CD8-positive, alpha-beta memory T cell (primary cell): ENCODE data around the gene IGFL2. TPM values are rescaled to one million over a fixed set of nuclear protein-coding genes. Genes with fewer than 3 reads are reported as not detected.
"Not testable (repeated sequence)": the region's sequence is repeated elsewhere in the genome, so short reads cannot be mapped to it uniquely, and the experiment has no call there.

Source experiments
- CTCF ChIA-PET: fragments of 350-600 bp; sonication (Branson Sonifier 250); formaldehyde crosslinking; loops from one replicate; lab custom pipeline; 2021; ENCODE audit warnings: antibody characterized with exemption; lab: Charles Lee
- POLR2A ChIA-PET: fragments of 350-600 bp; sonication (Branson Sonifier 250); formaldehyde crosslinking; loops from one replicate; lab custom pipeline; 2021; ENCODE audit warnings: antibody characterized with exemption; lab: Charles Lee
- DNase-seq, 5 donors: peaks; one replicate each; pipeline versions ENCODE4 v3.0.0 to v3.0.0-alpha.2; 2020 to 2022; ENCODE audit warnings: mixed read lengths in 1 of 5
- H3K27ac ChIP-seq: one replicate; pipeline ENCODE4 v1.7.0; 2013; ENCODE audit warnings: low read depth, mild to moderate bottlenecking, low read length, moderate library complexity
- H3K27me3 ChIP-seq: 2 replicates; pipeline ENCODE4 v1.7.0; 2013; ENCODE audit warnings: low read length, mild to moderate bottlenecking; ENCODE audit not compliant: insufficient read depth, poor library complexity, severe bottlenecking
- H3K36me3 ChIP-seq: 2 replicates; pipeline ENCODE4 v1.7.0; 2013; ENCODE audit warnings: mild to moderate bottlenecking, low read length, moderate library complexity; ENCODE audit not compliant: insufficient read depth
- H3K4me1 ChIP-seq: 2 replicates; pipeline ENCODE4 v1.7.0; 2013; ENCODE audit warnings: mild to moderate bottlenecking, low read length, moderate library complexity; ENCODE audit not compliant: insufficient read depth
- H3K4me3 ChIP-seq: 2 replicates; pipeline ENCODE4 v1.7.0; 2013; ENCODE audit warnings: mild to moderate bottlenecking, low read length
- H3K9me3 ChIP-seq: 2 replicates; pipeline ENCODE4 v1.7.0; 2013; ENCODE audit warnings: mild to moderate bottlenecking, low read length
- H3K27ac Mint-ChIP-seq, 8 donors: one replicate each; pipeline ENCODE4 v1.8.0; 2020 to 2021; ENCODE audit warnings: mixed read lengths in 8 of 8, mild to moderate bottlenecking in 6 of 8, inconsistent platforms in 3 of 8, moderate library complexity in 3 of 8
- H3K27me3 Mint-ChIP-seq, 2 donors: one replicate each; pipeline ENCODE4 v1.8.0; 2020 to 2021; ENCODE audit warnings: mixed read lengths in 2 of 2, mild to moderate bottlenecking in 1 of 2, moderate library complexity in 1 of 2
- H3K36me3 Mint-ChIP-seq, 3 donors: one replicate each; pipeline ENCODE4 v1.8.0; 2020 to 2021; ENCODE audit warnings: mixed read lengths in 3 of 3, inconsistent platforms in 1 of 3, mild to moderate bottlenecking in 1 of 3
- H3K4me1 Mint-ChIP-seq, 3 donors: one replicate each; pipeline ENCODE4 v1.8.0; 2020 to 2021; ENCODE audit warnings: mixed read lengths in 3 of 3, inconsistent platforms in 1 of 3, mild to moderate bottlenecking in 1 of 3
- H3K4me3 Mint-ChIP-seq, 7 donors: one replicate each; pipeline ENCODE4 v1.8.0; 2020 to 2021; ENCODE audit warnings: mixed read lengths in 7 of 7, mild to moderate bottlenecking in 6 of 7, moderate library complexity in 4 of 7, inconsistent platforms in 2 of 7
- H3K9me3 Mint-ChIP-seq, 5 donors: one replicate each; pipeline ENCODE4 v1.8.0; 2020 to 2022; ENCODE audit warnings: mixed read lengths in 5 of 5, mild to moderate bottlenecking in 3 of 5, moderate library complexity in 2 of 5, inconsistent platforms in 1 of 5
- polyA plus RNA-seq: library from polyadenylated mRNA; unstranded; fragments of 300-500 nt; fragmentation: Illumina TruSeq; gene quantifications from one replicate; pipeline ENCODE4 v1.2.3, GENCODE V29; 2021
- total RNA-seq, 2 experiments: library from RNA; stranded (reverse); gene quantifications; one replicate each; pipeline ENCODE4 v1.2.3, GENCODE V29; 2021

IGFL2 gene
- total RNA-seq (not detected), polyA plus RNA-seq (not detected)

DNA sequence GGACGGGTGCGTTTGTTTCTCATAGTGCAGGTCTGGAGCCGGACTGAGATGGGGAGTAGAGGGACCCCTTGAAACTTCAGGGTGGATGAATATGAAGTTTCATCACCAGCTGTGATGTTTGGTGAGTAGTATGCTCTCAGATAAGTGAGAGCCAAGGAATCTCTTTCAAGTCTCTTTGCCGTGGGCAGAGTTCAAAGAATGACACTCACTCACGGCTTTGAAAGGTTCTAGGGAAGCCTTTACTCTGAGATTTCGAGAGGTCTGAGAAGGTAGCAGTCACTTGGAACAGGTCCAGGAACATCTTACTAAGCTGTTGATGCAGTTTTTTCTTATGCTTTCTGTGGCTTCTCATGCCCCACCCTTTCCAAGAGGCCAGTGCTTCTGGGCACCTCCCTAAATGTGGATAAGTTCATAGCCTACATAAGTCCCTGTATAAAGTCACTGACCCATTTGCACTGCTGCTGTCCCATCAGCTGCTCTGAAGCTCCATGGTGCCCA, at the start of gene IGFL2:
TSS of gene IGFL2 (plus strand) at position 448 of the 498 bp plus-strand sequence. CDS start at position 489, 41 bp downstream.
- Histone ChIP-seq H3K27me3 (peaks cover under 1% of the 10 kb centered on the region), H3K4me1 (no peaks in the 10 kb centered on the region), H3K9me3 (no peaks in the 10 kb centered on the region), H3K4me3 (no peak within 1 kb of the TSS), H3K36me3 (no peaks in the 10 kb centered on the region), H3K27ac (no peak within 1 kb of the TSS)
- CTCF ChIA-PET = no interaction called here
- Mint-ChIP-seq H3K36me3 (no peaks in the 10 kb centered on the region), H3K9me3 (no peaks in the 10 kb centered on the region), H3K4me3 (no peak within 1 kb of the TSS), H3K4me1 (no peaks in the 10 kb centered on the region), H3K27me3 (peaks cover 25 to 58% of the 10 kb centered on the region in 2 donors), H3K27ac (no peak within 1 kb of the TSS)
- POLR2A ChIA-PET = no interaction called here
- no peak for DNase-seq

GRCh38 chr19:46100344-46100743, 47.7 kb upstream of the IGFL2 start:
- ChIA-PET POLR2A (no interaction called here), CTCF (interaction anchor here (0.6 kb wide), 1 partner anchor 180 kb away, joined by 4 read pairs; no protein-coding TSS in a partner anchor)
- Mint-ChIP-seq H3K9me3 (peaks cover 14 to 32% (median 22%) of the 10 kb centered on the region in 5 donors), H3K27me3 (peaks cover 39 to 50% of the 10 kb centered on the region in 2 donors), H3K36me3 (peaks cover 0 to 3% (median 0%) of the 10 kb centered on the region in 3 donors), H3K4me3 (no peak overlapping the region), H3K27ac (no peak overlapping the region), H3K4me1 (no peaks in the 10 kb centered on the region)
- Histone ChIP-seq H3K27ac (no peak overlapping the region), H3K4me3 (no peak overlapping the region), H3K36me3 (no peaks in the 10 kb centered on the region), H3K9me3 (peaks cover 4% of the 10 kb centered on the region), H3K4me1 (no peaks in the 10 kb centered on the region), H3K27me3 (peaks cover 8% of the 10 kb centered on the region)
- no peak for DNase-seq

DNA sequence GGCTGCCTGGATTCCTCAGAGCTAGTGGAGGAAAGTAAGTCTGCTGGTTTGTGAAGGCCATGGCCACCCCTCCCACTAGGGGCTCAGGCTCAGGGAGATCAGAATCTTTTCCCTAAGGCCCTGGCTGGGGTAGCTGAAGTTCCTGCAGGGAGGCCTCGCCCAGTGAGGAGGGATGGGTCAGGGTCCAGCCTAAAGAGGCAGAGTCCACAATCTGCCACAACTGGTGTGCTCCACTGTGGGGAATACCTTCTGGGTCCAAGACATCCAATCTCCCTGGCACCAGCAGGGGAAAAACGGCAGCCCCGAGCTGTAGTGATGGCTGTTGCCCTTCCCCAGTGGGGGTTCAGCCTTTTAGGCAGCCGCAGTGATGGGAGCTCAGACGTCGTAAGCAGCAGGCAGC, 46.7 kb upstream of the IGFL2 start:
- ChIA-PET CTCF (no interaction called here), POLR2A (no interaction called here)
- no peak for DNase-seq
- Histone ChIP-seq H3K36me3 (no peaks in the 10 kb centered on the region), H3K27me3 (peaks cover 8% of the 10 kb centered on the region), H3K4me3 (no peak overlapping the region), H3K9me3 (peaks cover 4% of the 10 kb centered on the region), H3K4me1 (no peaks in the 10 kb centered on the region), H3K27ac (no peak overlapping the region)
- Mint-ChIP-seq H3K27ac (no peak overlapping the region), H3K9me3 (peaks cover 14 to 30% (median 22%) of the 10 kb centered on the region in 5 donors), H3K27me3 (peaks cover 34 to 44% of the 10 kb centered on the region in 2 donors), H3K4me1 (no peaks in the 10 kb centered on the region), H3K36me3 (peaks cover 0 to 3% (median 0%) of the 10 kb centered on the region in 3 donors), H3K4me3 (no peak overlapping the region)

DNA sequence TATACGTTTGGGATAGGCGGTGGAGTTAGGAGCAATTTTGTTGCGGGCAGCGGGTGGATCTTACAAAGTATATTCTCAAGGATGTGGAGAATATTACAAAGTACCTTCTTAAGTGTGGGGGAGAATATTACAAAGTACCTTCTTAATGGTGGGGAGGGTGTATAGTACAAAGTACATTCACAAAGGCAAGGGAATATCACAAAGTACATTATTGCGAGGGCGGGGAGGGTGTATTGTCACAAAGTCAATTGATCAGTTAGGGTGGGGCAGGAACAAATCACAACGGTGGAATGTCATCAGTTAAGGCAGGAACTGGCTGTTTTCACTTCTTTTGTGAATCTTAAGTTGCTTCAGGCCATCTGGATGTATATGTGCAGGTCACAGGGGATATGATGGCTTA, 45.7 kb upstream of the IGFL2 start:
- DNase-seq, CTCF ChIA-PET, H3K4me3 ChIP-seq, H3K27ac Mint-ChIP-seq, H3K27ac ChIP-seq, POLR2A ChIA-PET, H3K9me3 ChIP-seq, H3K4me3 Mint-ChIP-seq, H3K27me3 ChIP-seq, H3K36me3 Mint-ChIP-seq, H3K36me3 ChIP-seq, H3K4me1 Mint-ChIP-seq, H3K4me1 ChIP-seq: not testable (repeated sequence)
- peaks cover 26 to 34% of the 10 kb centered on the region in 2 donors for H3K27me3 Mint-ChIP-seq
- peaks cover 9 to 20% (median 16%) of the 10 kb centered on the region in 5 donors for H3K9me3 Mint-ChIP-seq

GRCh38 chr19:46107371-46107770, 40.7 kb upstream of the IGFL2 start:
- H3K27ac Mint-ChIP-seq = no peak overlapping the region
- peaks cover 8 to 16% of the 10 kb centered on the region in 2 donors for H3K27me3 Mint-ChIP-seq
- DNase-seq = no peak
- POLR2A ChIA-PET = no interaction called here
- H3K9me3 Mint-ChIP-seq = peaks cover 0 to 4% (median 2%) of the 10 kb centered on the region in 5 donors
- Histone ChIP-seq H3K27ac (no peak overlapping the region), H3K4me3 (no peak overlapping the region), H3K36me3 (no peaks in the 10 kb centered on the region), H3K9me3 (no peaks in the 10 kb centered on the region), H3K27me3 (no peaks in the 10 kb centered on the region), H3K4me1 (no peaks in the 10 kb centered on the region)
- no peaks in the 10 kb centered on the region for H3K4me1 Mint-ChIP-seq
- H3K36me3 Mint-ChIP-seq = no peaks in the 10 kb centered on the region
- H3K4me3 Mint-ChIP-seq = no peak overlapping the region
- CTCF ChIA-PET = no interaction called here

DNA sequence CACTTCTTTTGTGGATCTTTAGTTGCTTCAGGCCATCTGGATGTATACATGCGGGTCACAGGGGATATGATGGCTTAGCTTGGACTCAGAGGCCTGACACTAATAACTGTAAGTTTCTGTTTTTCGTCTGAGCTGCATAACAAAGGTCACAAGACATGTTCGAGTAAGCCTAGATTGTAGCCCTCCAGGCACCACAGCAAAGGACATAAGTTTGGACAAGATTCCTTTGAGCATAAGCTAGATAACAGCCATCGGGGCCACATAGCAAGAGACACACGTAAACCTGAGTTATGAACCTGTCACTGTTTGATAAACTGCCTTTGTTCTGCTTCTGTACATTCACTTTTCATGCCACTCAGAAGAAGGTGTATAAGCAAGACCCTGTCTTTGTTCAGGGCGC, 38.2 kb upstream of the IGFL2 start:
- no peak overlapping the region for H3K4me3 ChIP-seq
- peaks cover 0 to 4% (median 2%) of the 10 kb centered on the region in 5 donors for H3K9me3 Mint-ChIP-seq
- ChIA-PET CTCF (no interaction called here), POLR2A (no interaction called here)
- H3K27ac ChIP-seq = no peak overlapping the region
- no peak overlapping the region for H3K27ac Mint-ChIP-seq
- H3K9me3 ChIP-seq = no peaks in the 10 kb centered on the region
- no peaks in the 10 kb centered on the region for H3K36me3 Mint-ChIP-seq
- no peaks in the 10 kb centered on the region for H3K4me1 Mint-ChIP-seq
- H3K4me1 ChIP-seq = no peaks in the 10 kb centered on the region
- H3K36me3 ChIP-seq = no peaks in the 10 kb centered on the region
- H3K4me3 Mint-ChIP-seq = no peak overlapping the region
- no peak for DNase-seq
- peaks cover 18 to 40% of the 10 kb centered on the region in 2 donors for H3K27me3 Mint-ChIP-seq
- H3K27me3 ChIP-seq = no peaks in the 10 kb centered on the region

DNA sequence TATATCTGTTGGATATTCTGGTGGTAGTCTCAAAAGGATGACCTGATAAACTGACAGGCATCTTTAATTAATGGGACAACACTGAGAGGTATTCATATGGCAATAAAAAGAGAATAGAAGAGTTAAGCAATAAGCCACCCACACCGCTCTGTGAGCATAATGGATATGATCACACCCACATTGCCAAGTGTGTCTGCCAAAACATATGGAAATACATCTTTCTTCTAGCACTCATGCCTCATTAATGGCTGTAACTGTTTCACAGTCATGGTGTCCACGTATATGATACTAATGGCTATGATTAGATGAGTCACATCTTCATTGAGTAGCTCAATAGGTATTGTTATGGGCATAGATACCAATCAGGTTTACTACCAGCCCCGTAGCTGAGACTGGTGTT, 36.7 kb upstream of the IGFL2 start:
- Histone ChIP-seq H3K27me3 (peaks cover 4% of the 10 kb centered on the region), H3K36me3 (no peaks in the 10 kb centered on the region), H3K4me3 (no peak overlapping the region), H3K4me1 (no peaks in the 10 kb centered on the region), H3K27ac (no peak overlapping the region), H3K9me3 (no peaks in the 10 kb centered on the region)
- H3K4me1 Mint-ChIP-seq = no peaks in the 10 kb centered on the region
- no peak overlapping the region for H3K27ac Mint-ChIP-seq
- DNase-seq = no peak
- peaks cover 21 to 53% of the 10 kb centered on the region in 2 donors for H3K27me3 Mint-ChIP-seq
- POLR2A ChIA-PET = no interaction called here
- CTCF ChIA-PET = no interaction called here
- H3K9me3 Mint-ChIP-seq = peaks cover 0 to 4% (median 2%) of the 10 kb centered on the region in 5 donors
- H3K36me3 Mint-ChIP-seq = no peaks in the 10 kb centered on the region
- H3K4me3 Mint-ChIP-seq = no peak overlapping the region

DNA sequence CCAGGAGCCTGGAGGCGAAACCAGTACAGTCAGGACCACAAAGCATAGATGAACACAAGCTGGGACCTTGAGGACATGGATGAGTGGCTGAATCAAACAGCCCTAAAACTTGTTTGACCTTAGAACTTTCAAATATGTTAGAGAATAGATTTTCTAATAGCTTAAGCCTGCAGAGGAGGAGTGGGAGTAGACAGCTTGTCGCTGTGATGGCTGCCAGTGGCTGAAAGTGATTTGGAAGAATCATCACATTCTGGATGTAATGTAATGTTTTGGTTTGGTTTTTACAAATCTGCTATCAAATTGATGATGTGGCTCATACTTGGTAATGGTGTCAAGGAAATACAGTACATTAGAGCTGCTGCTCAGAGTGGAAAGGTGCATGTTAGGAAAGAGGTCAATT, 35.5 kb upstream of the IGFL2 start:
- Mint-ChIP-seq H3K4me1 (no peaks in the 10 kb centered on the region), H3K27me3 (peaks cover 21 to 56% of the 10 kb centered on the region in 2 donors), H3K9me3 (peaks cover 0 to 4% (median 2%) of the 10 kb centered on the region in 5 donors), H3K36me3 (no peaks in the 10 kb centered on the region), H3K27ac (no peak overlapping the region), H3K4me3 (no peak overlapping the region)
- no peak for DNase-seq
- no peaks in the 10 kb centered on the region for H3K36me3 ChIP-seq
- no peak overlapping the region for H3K4me3 ChIP-seq
- CTCF ChIA-PET = no interaction called here
- H3K27me3 ChIP-seq = peaks cover 4% of the 10 kb centered on the region
- no peak overlapping the region for H3K27ac ChIP-seq
- no peaks in the 10 kb centered on the region for H3K9me3 ChIP-seq
- H3K4me1 ChIP-seq = no peaks in the 10 kb centered on the region
- POLR2A ChIA-PET = no interaction called here
